Measurements from ENCODE around the gene POLRMT. TPM values are rescaled to one million over a fixed set of nuclear protein-coding genes. Genes with fewer than 3 reads are reported as not detected.

Gene POLRMT
- total RNA-seq, 6 experiments from 2014 or later = 29.9 to 44.2 (median 34.7) TPM

GRCh38 chr19:574658-575526 lies 58.4 kb downstream of the POLRMT start:
- Mint-ChIP-seq H3K4me1 (ENCODE audit: low read depth) (peaks cover 35% of the 10 kb centered on the region), H3K27me3 (ENCODE audit: insufficient read depth) (peaks cover 4% of the 10 kb centered on the region), H3K9me3 (peaks cover 5% of the 10 kb centered on the region), H3K27ac (peak overlapping the region; percentile 55; the same call in 1 of the 2 replicates), H3K36me3 (ENCODE audit: low read depth) (no peaks in the 10 kb centered on the region), H3K4me3 (peak overlapping the region; percentile 79)
- no peak for TF ChIP-seq CTCF (IDR thresholded peaks at IDR 0.05)
- DNase-seq = peak; percentile 40

- no peak for DNase-seq
- peaks cover 35% of the 10 kb centered on the region for H3K4me1 Mint-ChIP-seq (ENCODE audit: low read depth)
- peak overlapping the region; percentile 69 for H3K27ac Mint-ChIP-seq
- H3K9me3 Mint-ChIP-seq = peaks cover 7% of the 10 kb centered on the region
- no peaks in the 10 kb centered on the region for H3K36me3 Mint-ChIP-seq (ENCODE audit: low read depth)
- peak overlapping the region; percentile 92 for H3K4me3 Mint-ChIP-seq
- TF ChIP-seq CTCF (IDR thresholded peaks at IDR 0.05) = no peak
- H3K27me3 Mint-ChIP-seq (ENCODE audit: insufficient read depth) = peaks cover 6% of the 10 kb centered on the region
Measured at GRCh38 chr19:573519-573825, 59.9 kb downstream of the POLRMT start.

DNA sequence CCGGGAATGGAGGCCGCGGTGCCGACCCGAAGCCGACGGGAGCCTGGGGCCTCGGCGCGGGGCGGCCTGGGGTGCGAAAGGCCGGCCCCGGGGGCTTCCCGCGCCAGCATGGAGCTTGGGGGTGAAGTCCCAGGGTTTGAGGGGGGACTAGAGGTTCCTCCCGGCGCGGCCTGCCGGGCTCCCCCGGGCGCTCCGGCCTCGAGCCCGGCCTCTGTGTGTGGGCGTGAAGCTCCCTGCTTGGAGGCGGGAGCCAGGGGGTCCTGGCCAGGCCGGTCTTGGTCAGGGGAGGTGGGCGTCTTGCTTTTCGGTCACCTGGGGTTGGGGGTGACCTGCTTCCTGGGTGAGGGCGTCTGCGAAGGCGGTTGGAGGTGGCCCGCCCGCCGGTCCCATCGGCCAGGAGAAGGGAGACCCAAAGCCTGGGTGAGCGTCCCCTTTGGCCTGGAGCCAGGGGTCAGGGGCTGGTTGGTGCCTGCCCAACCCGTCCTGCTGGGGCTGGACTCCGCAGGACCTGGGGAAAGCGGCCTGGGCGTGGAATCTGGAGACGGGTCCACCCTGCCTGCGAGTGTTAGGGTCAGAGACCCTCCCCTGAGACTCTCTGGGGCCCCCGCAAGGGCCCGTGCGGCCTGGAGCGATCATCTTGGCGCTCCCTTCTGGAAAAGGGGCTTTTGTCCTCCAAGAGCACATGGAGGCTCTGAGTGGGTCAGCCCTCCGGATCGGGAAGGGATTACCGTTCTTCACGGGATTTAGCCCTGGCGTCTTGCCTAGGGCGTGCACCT lies 60.4 kb downstream of the POLRMT start:
- TF ChIP-seq CTCF (IDR thresholded peaks at IDR 0.05) = no peak
- H3K36me3 Mint-ChIP-seq (ENCODE audit: low read depth) = no peaks in the 10 kb centered on the region
- peak; percentile 43 for DNase-seq
- peaks cover 7% of the 10 kb centered on the region for H3K9me3 Mint-ChIP-seq
- H3K4me3 Mint-ChIP-seq = peak overlapping the region; percentile 92
- peak overlapping the region; percentile 95 for H3K27ac Mint-ChIP-seq
- H3K4me1 Mint-ChIP-seq (ENCODE audit: low read depth) = peaks cover 35% of the 10 kb centered on the region
- H3K27me3 Mint-ChIP-seq (ENCODE audit: insufficient read depth) = peaks cover 6% of the 10 kb centered on the region

- peak within 1 kb of the TSS; percentile 95 for H3K27ac Mint-ChIP-seq
- no peak for TF ChIP-seq CTCF (IDR thresholded peaks at IDR 0.05)
- peaks cover 7% of the 10 kb centered on the region for H3K9me3 Mint-ChIP-seq
- H3K4me1 Mint-ChIP-seq (ENCODE audit: low read depth) = peaks cover 35% of the 10 kb centered on the region
- H3K4me3 Mint-ChIP-seq = peak within 1 kb of the TSS; percentile 93
- DNase-seq = peak; percentile 98
- peaks cover 6% of the 10 kb centered on the region for H3K27me3 Mint-ChIP-seq (ENCODE audit: insufficient read depth)
- no peaks in the 10 kb centered on the region for H3K36me3 Mint-ChIP-seq (ENCODE audit: low read depth)
Measured at GRCh38 chr19:572140-572742, 61.1 kb downstream of the POLRMT start, which contains the start of gene BSG. Gene BSG (plus strand): TSS chr19:572596. CDS start chr19:572635, 39 bp downstream.

GRCh38 chr19:571566-571974 lies 61.8 kb downstream of the POLRMT start:
- no peak for TF ChIP-seq CTCF (IDR thresholded peaks at IDR 0.05)
- Mint-ChIP-seq H3K27me3 (ENCODE audit: insufficient read depth) (peaks cover 6% of the 10 kb centered on the region), H3K4me3 (peak overlapping the region; percentile 93), H3K27ac (peak overlapping the region; percentile 95), H3K4me1 (ENCODE audit: low read depth) (peaks cover 32% of the 10 kb centered on the region), H3K36me3 (ENCODE audit: low read depth) (no peaks in the 10 kb centered on the region), H3K9me3 (peaks cover 7% of the 10 kb centered on the region)
- peak; percentile 39 for DNase-seq

All from HFFc6 (cell line).